Breast epithelium (tissue), 4 donors: ENCODE data around the gene NR2F1-AS1. TPM values are rescaled to one million over a fixed set of nuclear protein-coding genes. Genes with fewer than 3 reads are reported as not detected.

Experiments used
- DNase-seq, 2 donors: peaks; one replicate each; pipeline ENCODE4 v3.0.0-alpha.2; 2019; ENCODE audit warnings: low spot score in 2 of 2
- H3K27ac ChIP-seq, 2 donors: fragments of 200-600 bp; sonication (generic) in 1 of 2; one replicate each; pipeline ENCODE4 v1.5.1; 2016 to 2019; ENCODE audit warnings: mild to moderate bottlenecking in 1 of 2
- H3K27me3 ChIP-seq, 2 donors: fragments of 200-600 bp; sonication (generic) in 1 of 2; one replicate each; pipeline versions ENCODE4 v1.5.1 to v1.6.0; 2017 to 2019; ENCODE audit warnings: control low read depth in 1 of 2, mild to moderate bottlenecking in 1 of 2
- H3K36me3 ChIP-seq: fragments of 200-600 bp; one replicate; pipeline ENCODE4 v1.5.1; 2019
- H3K4me1 ChIP-seq, 2 donors: fragments of 200-600 bp; sonication (generic); one replicate each; pipeline ENCODE4 v1.5.1; 2016 to 2019; ENCODE audit warnings: control low read depth in 1 of 2
- H3K4me3 ChIP-seq, 3 donors: fragments of 200-600 bp; sonication (generic); 1 replicate in 2 of 3; 2 replicates in 1 of 3; pipeline ENCODE4 v1.5.1; 2016 to 2019; ENCODE audit warnings: mild to moderate bottlenecking in 3 of 3, moderate library complexity in 2 of 3
- H3K9me3 ChIP-seq, 2 donors: fragments of 200-600 bp; sonication (generic) in 1 of 2; one replicate each; pipeline ENCODE4 v1.5.1; 2016 to 2019; ENCODE audit warnings: control low read depth in 1 of 2
- POLR2A ChIP-seq: fragments of 450-650 bp; IDR thresholded peaks from one replicate; pipeline ENCODE4 v1.6.1; 2016; ENCODE audit warnings: antibody characterized with exemption, mild to moderate bottlenecking, moderate library complexity
- POLR2AphosphoS5 ChIP-seq, 3 donors: sonication (generic); formaldehyde crosslinking; IDR thresholded peaks; one replicate each; pipeline ENCODE4 v1.6.1; 2017; ENCODE audit warnings: antibody characterized with exemption in 3 of 3
- intact Hi-C: fragments of 100-400 bp; cut with DNase I; formaldehyde crosslinking; loops from one replicate; pipeline ENCODE4 v1.15.1; 2023; ENCODE audit warnings: low total_unique reads
- total RNA-seq, 3 donors: library from RNA; depleted of rRNA; stranded (reverse); fragments of >200 nt; gene quantifications; one replicate each; pipeline ENCODE4 v1.1.0, GENCODE V29; 2016
- TF ChIP-seq, protein P1 (sequence below), 3 donors: fragments of 450-650 bp; IDR thresholded peaks; one replicate each; pipeline ENCODE4 v1.5.1; 2016 to 2017; ENCODE audit warnings: antibody characterized with exemption in 3 of 3, mild to moderate bottlenecking in 3 of 3, moderate library complexity in 3 of 3

NR2F1-AS1 gene
- total RNA-seq, 3 donors from 2014 or later: 7.0 to 17.4 (median 15.2) TPM

- intact Hi-C loops: no loop called here
- no peak for DNase-seq
- Histone ChIP-seq H3K27ac (peak overlapping the region; percentile 68 to 90), H3K4me3 (peak overlapping the region; percentile 57 to 75 (median 63)), H3K9me3 (no peaks in the 10 kb centered on the region), H3K4me1 (peaks cover 0 to 7% of the 10 kb centered on the region in 2 donors), H3K27me3 (peaks cover 8 to 63% of the 10 kb centered on the region in 2 donors), H3K36me3 (no peaks in the 10 kb centered on the region)
- TF ChIP-seq, protein P1, sequence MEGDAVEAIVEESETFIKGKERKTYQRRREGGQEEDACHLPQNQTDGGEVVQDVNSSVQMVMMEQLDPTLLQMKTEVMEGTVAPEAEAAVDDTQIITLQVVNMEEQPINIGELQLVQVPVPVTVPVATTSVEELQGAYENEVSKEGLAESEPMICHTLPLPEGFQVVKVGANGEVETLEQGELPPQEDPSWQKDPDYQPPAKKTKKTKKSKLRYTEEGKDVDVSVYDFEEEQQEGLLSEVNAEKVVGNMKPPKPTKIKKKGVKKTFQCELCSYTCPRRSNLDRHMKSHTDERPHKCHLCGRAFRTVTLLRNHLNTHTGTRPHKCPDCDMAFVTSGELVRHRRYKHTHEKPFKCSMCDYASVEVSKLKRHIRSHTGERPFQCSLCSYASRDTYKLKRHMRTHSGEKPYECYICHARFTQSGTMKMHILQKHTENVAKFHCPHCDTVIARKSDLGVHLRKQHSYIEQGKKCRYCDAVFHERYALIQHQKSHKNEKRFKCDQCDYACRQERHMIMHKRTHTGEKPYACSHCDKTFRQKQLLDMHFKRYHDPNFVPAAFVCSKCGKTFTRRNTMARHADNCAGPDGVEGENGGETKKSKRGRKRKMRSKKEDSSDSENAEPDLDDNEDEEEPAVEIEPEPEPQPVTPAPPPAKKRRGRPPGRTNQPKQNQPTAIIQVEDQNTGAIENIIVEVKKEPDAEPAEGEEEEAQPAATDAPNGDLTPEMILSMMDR (IDR thresholded peaks at IDR 0.05): no peak
- TF ChIP-seq POLR2AphosphoS5 (IDR thresholded peaks at IDR 0.05): no peak
These were observed 3.0 kb upstream of the NR2F1-AS1 start for GRCh38 chr5:93583768-93584595.

- no peaks in the 10 kb centered on the region for H3K9me3 ChIP-seq
- H3K36me3 ChIP-seq: no peaks in the 10 kb centered on the region
- TF ChIP-seq POLR2AphosphoS5 (IDR thresholded peaks at IDR 0.05) (no peak), POLR2A (no peak)
- TF ChIP-seq, protein P1 (IDR thresholded peaks at IDR 0.05): no peak
- peak overlapping the region; percentile 57 to 75 (median 63) for H3K4me3 ChIP-seq
- H3K4me1 ChIP-seq: peaks cover 0 to 7% of the 10 kb centered on the region in 2 donors
- H3K27me3 ChIP-seq: peaks cover 8 to 69% of the 10 kb centered on the region in 2 donors
- no peak for DNase-seq
- peak overlapping the region; percentile 68 to 90 for H3K27ac ChIP-seq
- intact Hi-C loops: no loop called here
These were observed 2.4 kb upstream of the NR2F1-AS1 start for GRCh38 chr5:93583439-93583767.

GRCh38 chr5:93582677-93583438 is 1.8 kb upstream of the NR2F1-AS1 start, which contains the start of gene NR2F1:
Gene NR2F1 (plus strand): TSS chr5:93583222. CDS start chr5:93585024, 1,802 bp downstream.
- peaks cover 8 to 71% of the 10 kb centered on the region in 2 donors for H3K27me3 ChIP-seq
- peak in 1 of 2 donors; percentile 64 for DNase-seq
- H3K9me3 ChIP-seq: no peaks in the 10 kb centered on the region
- H3K27ac ChIP-seq: peak within 1 kb of the TSS; percentile 68 to 90
- TF ChIP-seq, protein P1 (IDR thresholded peaks at IDR 0.05): peak; percentile 95 to 100 (median 99)
- peak in 2 of 3 donors; percentile 47 to 68 for TF ChIP-seq POLR2AphosphoS5 (IDR thresholded peaks at IDR 0.05)
- TF ChIP-seq POLR2A: peak; percentile 87
- H3K4me1 ChIP-seq: peaks cover 0 to 7% of the 10 kb centered on the region in 2 donors
- intact Hi-C loops: no loop called here
- no peaks in the 10 kb centered on the region for H3K36me3 ChIP-seq
- H3K4me3 ChIP-seq: peak within 1 kb of the TSS; percentile 57 to 75 (median 63)

- Histone ChIP-seq H3K36me3 (no peaks in the 10 kb centered on the region), H3K27ac (peak overlapping the region in 1 of 2 donors; percentile 90), H3K4me3 (peak overlapping the region; percentile 57 to 75 (median 63)), H3K4me1 (peaks cover 0 to 7% of the 10 kb centered on the region in 2 donors), H3K9me3 (no peaks in the 10 kb centered on the region), H3K27me3 (peaks cover 8 to 64% of the 10 kb centered on the region in 2 donors)
- intact Hi-C loops: no loop called here
- DNase-seq: no peak
- no peak for TF ChIP-seq POLR2A
- TF ChIP-seq POLR2AphosphoS5 (IDR thresholded peaks at IDR 0.05): no peak
- TF ChIP-seq, protein P1 (IDR thresholded peaks at IDR 0.05): no peak
These were observed 1.1 kb upstream of the NR2F1-AS1 start for GRCh38 chr5:93582167-93582462.
